Activated T-helper 9 cell treated with anti-CD3 and anti-CD28 coated beads, Interleukin-2, amount 50 U/mL, for 16 hours (primary cell): ENCODE results near the gene PHF12.
"Not testable (repeated sequence)": the region's sequence is repeated elsewhere in the genome, so short reads cannot be mapped to it uniquely, and the experiment has no call there.

ENCODE experiments used
- DNase-seq: peaks from one replicate; pipeline ENCODE4 v3.0.0-alpha.2; 2020; ENCODE audit warnings: low read depth

PHF12 gene

GRCh38 chr17:28882154-28882895 lies 69.0 kb downstream of the PHF12 start:
- DNase-seq = no peak

DNA sequence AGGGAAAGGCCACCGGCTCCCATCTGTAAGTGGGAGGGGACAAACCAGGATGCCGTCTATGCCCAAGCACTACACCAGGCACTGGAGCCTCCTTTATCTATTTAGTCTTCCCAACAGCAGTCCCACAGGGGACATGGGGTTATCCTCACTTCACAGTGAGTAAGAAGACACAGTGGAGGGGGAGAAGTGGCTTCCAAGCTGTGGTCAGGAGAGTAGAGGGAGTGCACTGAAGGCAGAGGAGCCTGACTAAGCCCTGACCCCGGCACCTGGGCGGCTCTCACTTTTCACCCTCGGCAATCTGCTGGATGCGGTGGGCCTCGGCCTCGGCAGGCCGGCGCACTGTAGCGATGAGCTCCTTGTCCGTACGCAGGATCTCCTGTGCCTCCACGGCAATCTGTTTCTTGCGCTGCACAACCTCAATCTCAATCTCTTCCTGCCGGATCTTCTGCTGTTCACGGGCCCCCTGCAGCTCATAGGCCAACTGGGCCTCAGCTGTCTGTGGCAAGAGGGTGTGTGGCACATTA lies 69.7 kb downstream of the PHF12 start:
- no peak for DNase-seq

- DNase-seq = no peak
These were observed 70.8 kb downstream of the PHF12 start for GRCh38 chr17:28880572-28880945.

GRCh38 chr17:28879886-28880571 lies 71.3 kb downstream of the PHF12 start:
- no peak for DNase-seq

GRCh38 chr17:28878981-28879380 lies 72.3 kb downstream of the PHF12 start:
- no peak for DNase-seq

- DNase-seq = no peak
These were observed 73.0 kb downstream of the PHF12 start for GRCh38 chr17:28878158-28878910.

DNA sequence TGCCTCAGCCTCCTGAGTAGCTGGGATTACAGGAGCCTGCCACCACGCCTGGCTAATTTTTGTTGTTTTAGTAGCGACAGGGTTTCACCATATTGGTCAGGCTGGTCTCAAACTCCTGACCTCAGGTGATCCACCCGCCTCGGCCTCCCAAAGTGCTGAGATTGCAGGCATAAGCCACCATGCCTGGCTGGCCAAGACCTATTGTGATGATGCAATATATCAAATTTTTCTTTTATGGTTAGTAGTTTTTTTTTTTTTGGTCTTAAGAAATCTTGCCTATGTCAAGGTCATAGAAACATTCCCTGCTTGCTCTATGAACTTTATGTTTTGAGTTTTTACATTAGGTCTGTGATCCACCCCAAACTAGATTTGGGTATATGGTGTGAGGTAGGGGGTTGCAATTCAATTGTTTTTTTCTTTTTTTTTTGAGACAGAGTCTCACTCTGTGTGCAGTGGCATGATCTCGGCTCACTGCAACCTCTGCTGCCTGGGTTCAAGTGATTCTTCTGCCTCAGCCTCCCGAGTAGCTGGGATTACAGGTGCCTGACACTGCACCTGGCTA lies 74.1 kb downstream of the PHF12 start:
- not testable (repeated sequence) for DNase-seq

- no peak for DNase-seq
These were observed 75.3 kb downstream of the PHF12 start for GRCh38 chr17:28875848-28876550.

DNA sequence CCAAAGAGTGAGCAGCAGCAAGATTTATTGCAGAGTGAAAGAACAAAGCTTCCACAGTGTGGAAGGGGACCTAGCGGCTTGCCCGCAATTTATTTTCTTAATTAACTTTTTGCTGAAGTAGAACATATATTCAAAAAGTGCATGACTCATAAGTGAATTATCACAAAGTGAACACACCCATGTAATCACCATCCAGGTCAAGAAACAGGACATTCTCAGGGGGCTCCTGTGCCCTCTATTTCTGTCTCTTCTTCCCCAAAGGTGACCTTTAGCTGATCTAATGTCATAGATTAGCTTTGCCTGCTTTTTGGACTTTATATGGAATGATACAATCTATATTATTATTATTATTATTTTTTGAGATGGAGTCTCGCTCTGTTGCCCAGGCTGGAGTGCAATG lies 76.6 kb downstream of the PHF12 start:
- DNase-seq = no peak

GRCh38 chr17:28873839-28874238 lies 77.5 kb downstream of the PHF12 start:
- DNase-seq = no peak

DNA sequence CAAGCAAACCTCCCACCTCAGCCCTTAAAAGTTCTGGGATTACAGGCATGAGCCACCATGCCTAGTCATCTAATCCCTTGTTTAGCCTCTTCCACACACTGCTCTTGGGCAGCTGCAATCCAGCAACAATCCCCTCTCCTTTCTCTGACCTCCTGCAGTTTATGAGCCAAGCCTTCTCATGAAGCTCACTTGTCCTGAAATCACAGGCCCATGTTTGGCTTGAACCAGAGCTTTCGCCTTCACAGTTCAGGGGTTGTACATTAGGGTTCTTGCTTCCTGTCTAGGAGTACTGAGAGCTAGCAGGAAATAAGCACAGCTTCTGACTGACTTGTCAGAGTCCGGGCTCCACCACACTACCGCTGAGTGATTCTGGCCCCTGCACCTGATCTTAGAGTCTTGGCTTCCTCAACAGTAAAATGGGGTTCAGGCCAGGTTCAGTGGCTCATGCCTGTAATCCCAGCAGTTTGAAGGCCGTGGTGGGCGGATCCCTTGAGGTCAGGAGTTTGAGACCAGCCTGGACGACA lies 80.2 kb downstream of the PHF12 start:
- DNase-seq = no peak

DNA sequence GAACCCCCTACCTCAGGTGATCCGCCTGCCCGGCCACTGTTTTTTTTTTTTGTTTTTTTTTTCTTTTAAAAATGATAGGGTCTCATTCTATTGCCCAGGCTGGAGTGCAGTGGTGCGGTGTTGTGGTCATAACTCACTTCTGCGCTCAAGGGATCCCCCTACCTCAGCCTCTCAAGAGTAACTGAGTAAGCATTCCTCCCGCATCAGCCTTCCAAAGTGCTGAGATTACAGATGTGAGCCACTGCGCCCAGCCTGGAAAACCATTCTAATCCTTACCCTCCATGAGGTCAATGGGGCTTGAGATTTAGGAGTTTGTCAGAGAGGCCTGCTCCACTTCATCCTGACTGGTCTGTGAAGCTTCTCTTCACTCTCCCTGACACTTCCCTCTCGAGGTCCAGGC lies 84.0 kb downstream of the PHF12 start:
- no peak for DNase-seq

DNA sequence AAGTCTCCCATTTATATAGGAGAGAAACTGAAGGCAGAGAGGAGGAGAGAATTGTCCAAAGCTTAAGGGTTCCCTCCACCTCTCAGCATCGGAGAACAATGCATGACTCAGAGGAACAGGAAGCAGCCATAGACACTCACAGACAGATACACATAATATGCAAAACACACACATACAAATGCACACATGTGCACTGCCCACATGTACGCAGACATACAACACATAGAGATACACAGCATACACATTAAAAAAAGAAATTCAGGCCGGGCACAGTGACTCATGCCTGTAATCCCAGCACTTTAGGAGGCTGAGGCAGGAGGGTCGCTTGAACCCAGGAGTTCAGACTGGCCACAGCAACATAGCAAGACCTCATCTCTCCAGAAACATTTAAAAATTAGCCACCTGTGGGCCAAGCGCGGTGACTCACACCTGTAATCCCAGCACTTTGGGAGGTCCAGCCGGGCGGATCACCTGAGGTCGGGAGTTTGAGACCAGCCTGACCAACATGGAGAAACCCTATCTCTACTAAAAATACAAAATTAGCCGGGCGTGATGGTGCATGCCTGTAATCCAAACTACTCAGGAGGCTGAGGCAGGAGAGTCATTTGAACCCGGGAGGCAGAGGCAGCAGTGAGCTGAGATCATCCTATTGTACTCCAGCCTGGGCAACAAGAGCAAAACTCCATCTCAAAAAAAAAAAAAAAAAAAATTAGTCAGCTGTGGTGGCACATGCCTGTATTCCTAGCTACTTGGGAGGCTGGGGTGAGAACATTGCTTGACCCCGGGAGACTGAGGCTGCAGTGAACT lies 85.2 kb downstream of the PHF12 start:
- no peak for DNase-seq

DNA sequence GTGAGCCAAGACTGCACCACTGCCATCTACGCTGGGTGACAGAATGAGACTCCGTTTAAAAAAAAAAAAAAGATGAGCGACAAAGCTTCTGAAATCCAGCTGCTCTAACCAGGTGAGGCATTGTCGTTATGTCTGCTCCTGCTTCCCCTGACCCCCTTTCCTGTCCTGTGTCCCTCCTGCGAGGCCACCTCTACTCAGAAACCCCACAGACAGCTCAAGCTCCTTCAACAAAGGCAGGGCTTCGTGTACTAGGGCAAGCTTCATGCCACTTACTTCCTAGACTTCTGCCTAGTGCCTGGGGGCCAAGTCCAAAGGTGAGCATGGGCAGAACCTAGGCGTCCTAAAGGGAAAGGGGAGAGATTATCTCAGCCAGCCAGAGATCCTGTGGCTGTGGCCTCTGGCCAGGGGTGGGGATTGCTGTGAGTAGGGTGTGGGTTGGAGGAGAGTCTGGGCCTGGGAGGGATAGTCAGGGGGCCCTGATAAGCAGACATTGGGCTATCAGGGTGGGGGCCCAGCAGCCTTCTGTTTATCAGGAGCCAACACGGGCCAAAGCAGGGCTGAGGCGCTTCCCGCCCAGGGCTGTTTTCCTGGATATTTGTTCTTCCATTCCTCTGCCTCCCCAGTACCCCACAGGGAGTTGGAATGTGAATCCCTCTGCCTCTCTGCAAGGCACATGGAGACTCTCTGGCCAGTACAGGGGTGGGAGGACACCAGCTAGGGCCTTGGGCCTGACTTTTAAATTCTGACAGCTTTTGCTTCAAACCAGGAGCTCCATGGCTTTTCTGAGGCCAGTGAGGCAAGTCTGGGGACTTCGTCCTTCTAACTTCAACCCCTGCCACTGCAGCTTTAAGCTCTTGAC lies 86.1 kb downstream of the PHF12 start:
- no peak for DNase-seq

- DNase-seq = no peak
These were observed 87.4 kb downstream of the PHF12 start for GRCh38 chr17:28863953-28864352.

GRCh38 chr17:28862561-28862960 lies 88.8 kb downstream of the PHF12 start:
- no peak for DNase-seq

DNA sequence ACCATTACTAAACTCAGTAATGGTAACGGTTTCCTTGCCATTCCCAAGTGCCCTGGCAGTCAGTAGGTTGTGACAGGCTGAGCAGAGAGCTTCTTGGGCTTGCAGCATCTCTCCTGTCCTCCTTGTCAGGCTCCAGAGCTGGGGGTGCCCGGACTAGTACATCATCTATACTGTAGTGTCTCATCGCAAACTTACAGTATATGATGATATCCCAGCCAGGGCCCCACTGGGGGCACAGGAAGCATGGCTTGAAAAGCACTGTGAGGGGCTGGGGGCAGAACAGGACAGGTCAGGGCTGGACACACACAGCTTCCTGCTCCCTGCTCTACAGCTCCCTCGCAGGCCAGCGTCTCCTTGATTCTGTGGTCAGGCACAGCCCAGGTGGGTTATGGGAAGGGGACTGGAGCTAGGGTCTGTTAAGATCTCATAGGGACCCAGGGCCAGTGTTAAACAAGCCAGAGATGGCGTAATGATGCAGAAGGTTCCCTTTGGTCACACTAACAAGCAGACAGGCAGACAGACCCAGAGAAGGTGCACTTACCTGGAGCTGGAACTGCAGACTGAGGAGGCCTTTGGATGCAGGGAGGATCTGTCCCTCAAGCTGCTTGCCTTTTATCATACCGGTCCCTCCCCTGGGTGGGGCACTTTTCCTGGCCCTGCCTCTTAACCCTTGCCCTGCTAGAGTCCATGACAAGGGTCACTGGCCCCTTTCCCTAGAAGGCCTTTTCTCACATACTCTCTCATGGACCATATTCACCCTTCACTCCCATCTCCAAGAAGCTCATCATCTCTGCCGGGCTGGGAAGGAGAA lies 89.7 kb downstream of the PHF12 start:
- DNase-seq = no peak

GRCh38 chr17:28860363-28860808 lies 90.9 kb downstream of the PHF12 start:
- no peak for DNase-seq
